Adrenal gland (tissue), 5 donors: ENCODE results near the gene CDK2AP2.

ENCODE experiments used
- CTCF ChIP-seq, 6 experiments: fragments of 450-650 bp in 4 of 6; fragments of 200-600 bp in 2 of 6; sonication (generic) in 1 of 6; IDR thresholded peaks; 1 replicate in 5 of 6; 2 replicates in 1 of 6; pipeline versions ENCODE4 v1.5.1 to v1.8.0; 2016 to 2021; ENCODE audit warnings: antibody characterized with exemption in 6 of 6, mild to moderate bottlenecking in 2 of 6, moderate library complexity in 1 of 6
- POLR2A ChIP-seq, 2 donors: fragments of 450-650 bp; IDR thresholded peaks; one replicate each; pipeline ENCODE4 v1.6.1; 2017; ENCODE audit warnings: antibody characterized with exemption in 2 of 2, mild to moderate bottlenecking in 2 of 2, moderate library complexity in 1 of 2
- donor health status: DM: no; HTN: no; CAD: no.

- TF ChIP-seq CTCF (IDR thresholded peaks at IDR 0.05) (no peak), POLR2A (IDR thresholded peaks at IDR 0.05) (no peak)
Measured at GRCh38 chr11:67466367-67466766, 41.6 kb downstream of the CDK2AP2 start.
